Left ventricle myocardium inferior (tissue), 1 donor: ENCODE measurements around the gene FKBP3. TPM values are rescaled to one million over a fixed set of nuclear protein-coding genes. Genes with fewer than 3 reads are reported as not detected.

Source experiments
- DNase-seq: peaks from one replicate; pipeline ENCODE4 v3.0.0-alpha.2; 2020
- H3K27ac ChIP-seq: fragments of 200-600 bp; replicated peaks from 2 replicates; pipeline ENCODE4 v1.8.0; 2021
- H3K27me3 ChIP-seq: fragments of 200-600 bp; 2 replicates; pipeline ENCODE4 v1.8.0; 2021; ENCODE audit warnings: low read depth
- H3K36me3 ChIP-seq: fragments of 200-600 bp; 2 replicates; pipeline ENCODE4 v1.8.0; 2021
- H3K4me1 ChIP-seq: fragments of 200-600 bp; 2 replicates; pipeline ENCODE4 v1.8.0; 2021
- H3K4me3 ChIP-seq: fragments of 200-600 bp; 2 replicates; pipeline ENCODE4 v1.8.0; 2021; ENCODE audit warnings: mild to moderate bottlenecking, moderate library complexity
- H3K9me3 ChIP-seq: fragments of 200-600 bp; replicated peaks from 2 replicates; pipeline ENCODE4 v1.8.0; 2021
- CTCF ChIP-seq: fragments of 200-600 bp; IDR thresholded peaks from 2 replicates; pipeline ENCODE4 v1.8.0; 2021; ENCODE audit warnings: antibody characterized with exemption, mild to moderate bottlenecking, borderline replicate concordance
- intact Hi-C: fragments of 100-400 bp; cut with micrococcal nuclease; formaldehyde crosslinking; loops from one replicate; pipeline ENCODE4 v1.11.0; 2022
- total RNA-seq: library from RNA; stranded (reverse); fragmentation: NEBNext Ultra II Directional; extraction: Animal tissue kit (Norgen Biotek cat#: 25700); gene quantifications from one replicate; pipeline ENCODE4 v1.2.1, GENCODE V29; 2021
- donor health status: DM: no; HTN: yes; CAD: no; lungs with severe emphysema.

The FKBP3 gene
- total RNA-seq, 1 donor from 2014 or later = 107 TPM

GRCh38 chr14:45095143-45095542 is 39.1 kb downstream of the FKBP3 start:
- peaks cover 14% of the 10 kb centered on the region for H3K4me1 ChIP-seq
- no peaks in the 10 kb centered on the region for H3K27me3 ChIP-seq
- intact Hi-C loops = no loop called here
- no peak for DNase-seq
- no peaks in the 10 kb centered on the region for H3K9me3 ChIP-seq
- H3K4me3 ChIP-seq = no peak overlapping the region
- no peak overlapping the region for H3K27ac ChIP-seq
- peaks cover 52% of the 10 kb centered on the region for H3K36me3 ChIP-seq
- TF ChIP-seq CTCF = no peak

GRCh38 chr14:45094275-45094674 is 40.0 kb downstream of the FKBP3 start:
- intact Hi-C loops = no loop called here
- peaks cover 43% of the 10 kb centered on the region for H3K36me3 ChIP-seq

GRCh38 chr14:45091710-45092109 is 42.6 kb downstream of the FKBP3 start:
- Histone ChIP-seq H3K4me1 (peaks cover 45% of the 10 kb centered on the region), H3K36me3 (peaks cover 18% of the 10 kb centered on the region), H3K4me3 (no peak overlapping the region), H3K27me3 (no peaks in the 10 kb centered on the region), H3K27ac (no peak overlapping the region), H3K9me3 (no peaks in the 10 kb centered on the region)
- TF ChIP-seq CTCF = no peak
- no peak for DNase-seq
- intact Hi-C loops = no loop called here

More at GRCh38 chr14:45094275-45094674, 40.0 kb downstream of the FKBP3 start:
- Histone ChIP-seq H3K4me1 (peaks cover 23% of the 10 kb centered on the region), H3K4me3 (no peak overlapping the region), H3K9me3 (no peaks in the 10 kb centered on the region), H3K27ac (no peak overlapping the region), H3K27me3 (no peaks in the 10 kb centered on the region)
- no peak for DNase-seq
- TF ChIP-seq CTCF = no peak

- no peak for TF ChIP-seq CTCF
- intact Hi-C loops = no loop called here
- H3K9me3 ChIP-seq = no peaks in the 10 kb centered on the region
- H3K27me3 ChIP-seq = no peaks in the 10 kb centered on the region
- H3K4me3 ChIP-seq = no peak overlapping the region
- peaks cover 64% of the 10 kb centered on the region for H3K4me1 ChIP-seq
- H3K27ac ChIP-seq = no peak overlapping the region
- H3K36me3 ChIP-seq = no peaks in the 10 kb centered on the region
- DNase-seq = no peak
Measured at GRCh38 chr14:45089813-45090212, 44.5 kb downstream of the FKBP3 start.

GRCh38 chr14:45084946-45085346 is 49.3 kb downstream of the FKBP3 start:
- peak overlapping the region; percentile 84 for H3K27ac ChIP-seq
- DNase-seq = no peak
- no peak for TF ChIP-seq CTCF
- no peaks in the 10 kb centered on the region for H3K36me3 ChIP-seq
- H3K9me3 ChIP-seq = no peaks in the 10 kb centered on the region
- peaks cover 62% of the 10 kb centered on the region for H3K4me1 ChIP-seq
- intact Hi-C loops = no loop called here
- H3K27me3 ChIP-seq = no peaks in the 10 kb centered on the region
- peak overlapping the region; percentile 75 for H3K4me3 ChIP-seq
